UCSD-AML1 (cell line): ENCODE data around the gene COQ6.
"Not testable (repeated sequence)": the region's sequence is repeated elsewhere in the genome, so short reads cannot be mapped to it uniquely, and the experiment has no call there.

Experiments
- DNase-seq: peaks from one replicate; lab custom pipeline; 2025; ENCODE audit not compliant: unreplicated experiment; lab: John Stamatoyannopoulos, UW

The COQ6 gene

GRCh38 chr14:73949752-73950734 is at the start of gene COQ6, which contains the start of gene FAM161B:
Gene COQ6 (plus strand): TSS chr14:73950302. CDS start chr14:73950333, 31 bp downstream.
Gene FAM161B (minus strand): TSS chr14:73950094. CDS start chr14:73950026, 68 bp downstream.
- DNase-seq: peak; percentile 95

- DNase-seq: no peak
Measured at GRCh38 chr14:73903028-73903427, 47.1 kb upstream of the COQ6 start.

- no peak for DNase-seq
Measured at GRCh38 chr14:73909681-73910080, 40.4 kb upstream of the COQ6 start.

- no peak for DNase-seq
Measured at GRCh38 chr14:73913256-73913655, 36.8 kb upstream of the COQ6 start.

GRCh38 chr14:73916324-73916723 is 33.8 kb upstream of the COQ6 start:
- no peak for DNase-seq

- not testable (repeated sequence) for DNase-seq
Measured at GRCh38 chr14:73919457-73919856, 30.6 kb upstream of the COQ6 start.

GRCh38 chr14:73924337-73924736 is 25.8 kb upstream of the COQ6 start:
- DNase-seq: no peak

- DNase-seq: no peak
Measured at GRCh38 chr14:73935666-73936065, 14.4 kb upstream of the COQ6 start.

GRCh38 chr14:73936548-73936947 is 13.6 kb upstream of the COQ6 start:
- DNase-seq: no peak

- DNase-seq: no peak
Measured at GRCh38 chr14:73937012-73937411, 13.1 kb upstream of the COQ6 start.

GRCh38 chr14:73942180-73942579 is 7.9 kb upstream of the COQ6 start:
- DNase-seq: no peak

GRCh38 chr14:73943083-73943482 is 7.0 kb upstream of the COQ6 start:
- DNase-seq: peak; percentile 38

GRCh38 chr14:73944432-73945158 is 5.5 kb upstream of the COQ6 start:
- DNase-seq: peak; percentile 36

GRCh38 chr14:73945159-73945670 is 4.9 kb upstream of the COQ6 start:
- DNase-seq: no peak

GRCh38 chr14:73953731-73954130 is 3.6 kb downstream of the COQ6 start:
- DNase-seq: no peak

- DNase-seq: no peak
Measured at GRCh38 chr14:73955674-73956073, 5.6 kb downstream of the COQ6 start.

- no peak for DNase-seq
Measured at GRCh38 chr14:73958591-73958990, 8.5 kb downstream of the COQ6 start.

- DNase-seq: no peak
Measured at GRCh38 chr14:73961192-73961591, 11.1 kb downstream of the COQ6 start.

GRCh38 chr14:73965216-73965615 is 15.1 kb downstream of the COQ6 start:
- no peak for DNase-seq

- no peak for DNase-seq
Measured at GRCh38 chr14:73968885-73969284, 18.8 kb downstream of the COQ6 start.

GRCh38 chr14:73973497-73973896 is 23.4 kb downstream of the COQ6 start:
- no peak for DNase-seq

GRCh38 chr14:73976125-73976524 is 26.0 kb downstream of the COQ6 start:
- no peak for DNase-seq
